ENCODE results near the gene APOA5. TPM values are rescaled to one million over a fixed set of nuclear protein-coding genes. Genes with fewer than 3 reads are reported as not detected.

The APOA5 gene, protein sequence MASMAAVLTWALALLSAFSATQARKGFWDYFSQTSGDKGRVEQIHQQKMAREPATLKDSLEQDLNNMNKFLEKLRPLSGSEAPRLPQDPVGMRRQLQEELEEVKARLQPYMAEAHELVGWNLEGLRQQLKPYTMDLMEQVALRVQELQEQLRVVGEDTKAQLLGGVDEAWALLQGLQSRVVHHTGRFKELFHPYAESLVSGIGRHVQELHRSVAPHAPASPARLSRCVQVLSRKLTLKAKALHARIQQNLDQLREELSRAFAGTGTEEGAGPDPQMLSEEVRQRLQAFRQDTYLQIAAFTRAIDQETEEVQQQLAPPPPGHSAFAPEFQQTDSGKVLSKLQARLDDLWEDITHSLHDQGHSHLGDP
- total RNA-seq: not detected in 2 replicates

DNA sequence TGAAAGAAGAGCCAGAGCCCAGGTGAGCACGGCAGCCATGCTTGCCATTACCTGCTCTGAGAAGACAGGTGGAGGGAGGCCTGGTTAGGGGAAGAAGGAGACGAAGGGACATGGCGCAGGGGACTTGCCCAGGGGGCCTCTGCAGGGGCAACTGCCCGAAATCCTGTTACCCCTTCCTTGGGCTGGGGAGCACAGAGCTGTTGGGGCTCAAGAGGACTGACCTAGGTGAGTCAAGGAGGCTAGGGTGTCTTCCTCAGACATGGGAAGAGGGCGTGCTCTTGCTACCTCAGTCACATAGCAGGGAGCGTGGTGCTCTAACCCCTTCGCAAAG is at the start of gene APOA5:
Gene APOA5, minus strand, starts transcription at position 67 of the 331 bp plus-strand sequence. Its CDS starts 19 bp downstream, at position 48.

DNA sequence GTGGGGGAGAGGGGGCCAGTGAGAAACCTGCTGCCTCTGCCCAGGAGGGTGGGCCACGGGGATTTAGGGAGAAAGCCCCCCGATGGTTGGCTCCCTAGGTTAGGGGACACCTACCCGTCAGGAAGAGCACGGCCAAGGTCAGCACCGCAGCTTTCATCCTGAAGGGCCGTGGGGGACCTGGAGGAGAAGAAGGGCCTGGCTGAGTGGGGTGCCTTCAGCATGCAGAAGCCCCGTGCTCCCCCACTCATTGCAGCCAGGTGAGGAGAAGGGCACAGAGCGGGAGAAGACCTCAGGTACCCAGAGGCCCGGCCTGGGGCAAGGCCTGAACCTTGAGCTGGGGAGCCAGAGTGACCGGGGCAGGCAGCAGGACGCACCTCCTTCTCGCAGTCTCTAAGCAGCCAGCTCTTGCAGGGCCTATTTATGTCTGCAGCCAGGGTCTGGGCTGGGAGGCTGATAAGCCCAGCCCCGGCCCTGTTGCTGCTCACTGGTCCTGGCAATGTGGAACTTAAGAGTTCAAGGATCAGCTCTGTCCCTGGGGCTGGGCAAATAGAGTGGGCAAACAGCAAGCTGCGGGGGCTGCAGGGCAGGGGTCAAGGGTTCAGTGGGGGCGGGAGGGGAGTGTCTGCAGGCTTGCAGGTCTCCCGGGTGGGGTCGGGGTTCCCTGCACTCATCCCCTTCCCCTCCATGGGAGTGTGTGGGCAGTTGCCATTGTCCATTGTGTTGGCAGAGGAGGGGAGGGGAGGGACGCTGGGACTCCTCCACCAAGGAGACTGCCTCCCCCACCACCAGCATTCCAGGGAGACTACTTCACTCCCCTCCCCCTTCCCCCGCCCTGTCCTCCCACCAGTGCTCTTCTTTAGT is 45.8 kb upstream of the APOA5 start, which contains the start of gene APOA1:
Gene APOA1, minus strand, starts transcription at position 392 of the 861 bp plus-strand sequence. Its CDS starts 235 bp downstream, at position 157.

DNA sequence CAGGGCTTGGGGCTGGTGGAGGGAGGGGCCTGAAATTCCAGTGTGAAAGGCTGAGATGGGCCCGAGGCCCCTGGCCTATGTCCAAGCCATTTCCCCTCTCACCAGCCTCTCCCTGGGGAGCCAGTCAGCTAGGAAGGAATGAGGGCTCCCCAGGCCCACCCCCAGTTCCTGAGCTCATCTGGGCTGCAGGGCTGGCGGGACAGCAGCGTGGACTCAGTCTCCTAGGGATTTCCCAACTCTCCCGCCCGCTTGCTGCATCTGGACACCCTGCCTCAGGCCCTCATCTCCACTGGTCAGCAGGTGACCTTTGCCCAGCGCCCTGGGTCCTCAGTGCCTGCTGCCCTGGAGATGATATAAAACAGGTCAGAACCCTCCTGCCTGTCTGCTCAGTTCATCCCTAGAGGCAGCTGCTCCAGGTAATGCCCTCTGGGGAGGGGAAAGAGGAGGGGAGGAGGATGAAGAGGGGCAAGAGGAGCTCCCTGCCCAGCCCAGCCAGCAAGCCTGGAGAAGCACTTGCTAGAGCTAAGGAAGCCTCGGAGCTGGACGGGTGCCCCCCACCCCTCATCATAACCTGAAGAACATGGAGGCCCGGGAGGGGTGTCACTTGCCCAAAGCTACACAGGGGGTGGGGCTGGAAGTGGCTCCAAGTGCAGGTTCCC is 38.0 kb upstream of the APOA5 start, which contains the start of gene APOC3:
Gene APOC3, plus strand, starts transcription at position 383 of the 659 bp plus-strand sequence. CDS start 676 bp downstream, outside the sequence.

DNA sequence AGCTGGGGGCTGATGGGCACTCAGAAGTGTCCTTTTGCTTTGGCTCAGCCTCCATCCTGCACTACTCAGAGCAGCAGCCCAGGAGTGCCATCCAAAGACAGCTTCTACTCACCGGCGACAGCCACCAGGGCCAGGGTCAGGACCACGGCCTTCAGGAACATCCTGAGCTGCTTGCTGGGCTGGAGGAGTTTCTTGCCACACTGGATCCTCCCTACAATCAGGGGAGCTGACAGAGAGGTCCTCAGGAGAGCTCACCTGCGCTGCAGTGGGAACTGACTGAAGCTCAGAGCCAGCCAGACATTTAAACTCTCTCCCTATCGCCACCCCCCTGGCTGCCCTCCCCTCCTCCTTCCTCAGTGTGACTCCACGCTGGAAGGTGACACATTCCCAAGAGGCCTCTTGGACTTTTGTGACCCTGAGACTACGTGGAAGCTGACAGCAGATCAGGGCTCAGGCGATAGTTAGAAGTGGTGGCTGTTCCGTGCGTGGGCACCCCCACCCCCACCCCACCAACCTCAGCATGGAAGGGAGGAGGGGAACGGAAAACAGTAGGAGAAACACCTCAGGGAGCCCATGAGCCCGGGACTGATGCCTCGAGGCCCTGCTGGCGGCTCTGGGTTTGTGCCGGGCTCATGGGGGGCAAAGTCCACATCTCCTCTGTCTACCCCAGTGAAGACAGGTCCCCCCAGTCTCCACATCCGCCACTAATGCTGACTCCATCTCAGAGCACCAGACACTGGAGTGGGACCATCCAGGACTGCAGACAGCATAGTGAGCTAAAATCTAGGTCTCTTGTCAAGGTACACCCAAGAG is 31.6 kb upstream of the APOA5 start, which contains the start of gene APOA4:
Gene APOA4, minus strand, starts transcription at position 274 of the 813 bp plus-strand sequence. Its CDS starts 113 bp downstream, at position 161.

DNA sequence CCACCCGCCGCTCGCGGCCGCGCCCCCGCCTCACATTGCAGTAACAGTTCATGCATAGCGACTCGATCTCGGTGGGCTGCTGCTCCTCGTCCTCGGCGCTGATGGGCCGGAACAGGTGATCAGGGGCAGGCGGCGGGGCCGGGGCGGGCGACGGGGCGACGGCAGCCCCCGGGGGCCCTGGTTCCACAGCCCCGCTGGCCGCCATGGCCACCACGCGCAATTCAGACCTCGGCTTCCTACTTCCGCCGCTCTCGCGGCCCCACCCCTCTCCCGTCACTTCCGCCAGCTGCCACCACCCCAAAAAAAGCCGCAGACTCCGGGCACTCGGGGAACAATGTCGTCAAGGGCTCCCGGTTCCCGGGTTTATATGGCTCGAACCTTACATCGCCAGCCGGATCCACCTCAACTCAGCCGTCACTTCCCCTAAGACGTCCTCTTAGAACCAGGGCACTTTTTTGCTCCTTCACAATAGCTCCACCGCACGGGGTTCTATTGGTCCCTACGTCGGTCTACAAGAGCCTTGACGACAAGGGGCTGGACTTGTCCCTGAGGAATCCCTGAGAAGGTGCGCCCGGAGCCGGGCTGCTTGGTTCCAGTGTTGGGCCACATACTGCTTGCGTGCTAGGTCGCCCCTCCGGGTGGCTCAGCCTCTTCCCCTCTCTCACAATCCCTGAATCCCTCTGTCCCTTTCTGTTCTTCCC is 3.7 kb downstream of the APOA5 start, which contains the start of gene ZPR1:
Gene ZPR1, minus strand, starts transcription at position 238 of the 701 bp plus-strand sequence. Its CDS starts 33 bp downstream, at position 205.

DNA sequence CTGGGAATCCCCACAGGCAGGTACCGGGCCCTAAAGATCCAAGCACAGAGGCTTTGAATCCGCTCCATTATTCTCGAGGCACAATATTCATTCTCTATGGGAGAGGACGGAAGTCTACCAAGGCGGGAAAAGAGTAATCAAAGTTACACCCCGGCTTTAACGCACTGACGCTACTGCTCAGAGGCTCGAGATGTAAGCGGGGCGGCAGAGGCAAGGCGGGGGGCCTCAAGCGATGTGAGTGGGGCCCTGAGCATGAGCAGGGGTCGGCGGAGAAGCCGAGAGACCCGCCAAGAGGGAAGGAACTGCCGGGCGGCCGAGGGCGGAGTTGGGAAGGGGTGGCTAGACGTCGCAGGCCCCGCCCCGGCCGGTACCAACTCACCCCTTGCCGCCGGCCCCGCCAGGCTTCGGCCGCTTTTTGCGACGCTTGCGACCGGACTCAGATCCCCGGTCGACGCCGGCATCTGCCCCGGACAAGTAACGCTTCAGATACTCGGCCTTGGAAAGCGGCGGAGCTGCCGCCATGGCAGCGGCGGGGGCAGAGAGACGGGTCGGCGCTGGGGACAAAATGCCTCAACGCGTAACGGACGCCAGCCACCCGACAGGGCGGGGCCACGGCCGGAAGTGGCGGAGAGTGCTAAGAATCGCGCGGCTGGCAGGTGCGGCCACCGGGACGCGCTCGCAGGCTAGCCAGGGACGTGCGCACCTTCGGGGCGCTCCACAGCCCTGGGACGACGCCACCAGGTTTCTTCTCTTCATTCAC is 19.1 kb downstream of the APOA5 start, which contains the start of gene BUD13:
Gene BUD13, minus strand, starts transcription at position 545 of the 760 bp plus-strand sequence. Its CDS starts 23 bp downstream, at position 522.

Other genes with a start within 250 kb of the APOA5 start
- gene BUD13, start 18.9 kb downstream of the APOA5 start, total RNA-seq: 8.5 and 13.6 TPM in 2 replicates
- gene ZPR1, start 3.9 kb downstream of the APOA5 start, total RNA-seq: 50.1 and 59.5 TPM in 2 replicates
- gene APOA4, start 31.4 kb upstream of the APOA5 start, total RNA-seq: not detected in 2 replicates
- gene APOC3, start 38.0 kb upstream of the APOA5 start, total RNA-seq: not detected in 2 replicates
- gene APOA1, start 45.7 kb upstream of the APOA5 start, total RNA-seq: not detected in 2 replicates